ENCODE results near the gene DOCK6. TPM values are rescaled to one million over a fixed set of nuclear protein-coding genes. Genes with fewer than 3 reads are reported as not detected.

DOCK6 gene
- total RNA-seq, 1 experiment from 2014 or later: 19.4 TPM

GRCh38 chr19:11232555-11232954 is 29.8 kb downstream of the DOCK6 start:
- no peaks in the 10 kb centered on the region for H3K9me3 ChIP-seq (ENCODE audit: control insufficient read depth, insufficient read depth, low read depth, low read length)

GRCh38 chr19:11230621-11231386 is 31.5 kb downstream of the DOCK6 start:
- no peak for TF ChIP-seq SIN3A (IDR thresholded peaks at IDR 0.05; ENCODE audit: borderline replicate concordance, insufficient read depth, low read depth, low read length)
- Histone ChIP-seq H3K4me3 (ENCODE audit: low read depth in 2 of 2, low read length in 2 of 2) (no peak overlapping the region), H3K4me1 (ENCODE audit: control insufficient read depth, insufficient read depth, low read length) (no peaks in the 10 kb centered on the region), H3K9me3 (ENCODE audit: control insufficient read depth, insufficient read depth, low read depth, low read length) (no peaks in the 10 kb centered on the region), H3K27me3 (ENCODE audit: control insufficient read depth, insufficient read depth, low read length) (no peaks in the 10 kb centered on the region), H3K27ac (ENCODE audit: low read length) (no peak overlapping the region), H3K36me3 (ENCODE audit: control insufficient read depth, insufficient read depth, low read length) (no peaks in the 10 kb centered on the region)
- intact Hi-C loops (cut with micrococcal nuclease; ENCODE audit: unreplicated experiment): no loop called here
- ChIA-PET CTCF (no interaction called here), POLR2A (no interaction called here)
- no TSS peak for BruUV-seq (replicated peaks)
- ATAC-seq (no peak), DNase-seq (ENCODE audit: low read depth, low spot score) (no peak)
- in situ Hi-C loops (cut with HindIII; ENCODE audit: low pct_unique_long_range_greater_than_20kb, low sequenced_read_pairs): no loop called here

More at GRCh38 chr19:11232555-11232954, 29.8 kb downstream of the DOCK6 start:
- no peaks in the 10 kb centered on the region for H3K4me1 ChIP-seq (ENCODE audit: control insufficient read depth, insufficient read depth, low read length)
- intact Hi-C loops (cut with micrococcal nuclease; ENCODE audit: unreplicated experiment): no loop called here
- H3K27ac ChIP-seq (ENCODE audit: low read length): no peak overlapping the region
- no peak for DNase-seq (ENCODE audit: low read depth, low spot score)
- no peak for TF ChIP-seq SIN3A (IDR thresholded peaks at IDR 0.05; ENCODE audit: borderline replicate concordance, insufficient read depth, low read depth, low read length)
- no peak for TF ChIP-seq CTCF (IDR thresholded peaks at IDR 0.05)
- no peak for TF ChIP-seq POLR2AphosphoS5 (IDR thresholded peaks at IDR 0.05; ENCODE audit: low read depth, low read length)
- TF ChIP-seq TCF7L2 (IDR thresholded peaks at IDR 0.05; ENCODE audit: low read depth, low read length): no peak
- TF ChIP-seq, protein P1, sequence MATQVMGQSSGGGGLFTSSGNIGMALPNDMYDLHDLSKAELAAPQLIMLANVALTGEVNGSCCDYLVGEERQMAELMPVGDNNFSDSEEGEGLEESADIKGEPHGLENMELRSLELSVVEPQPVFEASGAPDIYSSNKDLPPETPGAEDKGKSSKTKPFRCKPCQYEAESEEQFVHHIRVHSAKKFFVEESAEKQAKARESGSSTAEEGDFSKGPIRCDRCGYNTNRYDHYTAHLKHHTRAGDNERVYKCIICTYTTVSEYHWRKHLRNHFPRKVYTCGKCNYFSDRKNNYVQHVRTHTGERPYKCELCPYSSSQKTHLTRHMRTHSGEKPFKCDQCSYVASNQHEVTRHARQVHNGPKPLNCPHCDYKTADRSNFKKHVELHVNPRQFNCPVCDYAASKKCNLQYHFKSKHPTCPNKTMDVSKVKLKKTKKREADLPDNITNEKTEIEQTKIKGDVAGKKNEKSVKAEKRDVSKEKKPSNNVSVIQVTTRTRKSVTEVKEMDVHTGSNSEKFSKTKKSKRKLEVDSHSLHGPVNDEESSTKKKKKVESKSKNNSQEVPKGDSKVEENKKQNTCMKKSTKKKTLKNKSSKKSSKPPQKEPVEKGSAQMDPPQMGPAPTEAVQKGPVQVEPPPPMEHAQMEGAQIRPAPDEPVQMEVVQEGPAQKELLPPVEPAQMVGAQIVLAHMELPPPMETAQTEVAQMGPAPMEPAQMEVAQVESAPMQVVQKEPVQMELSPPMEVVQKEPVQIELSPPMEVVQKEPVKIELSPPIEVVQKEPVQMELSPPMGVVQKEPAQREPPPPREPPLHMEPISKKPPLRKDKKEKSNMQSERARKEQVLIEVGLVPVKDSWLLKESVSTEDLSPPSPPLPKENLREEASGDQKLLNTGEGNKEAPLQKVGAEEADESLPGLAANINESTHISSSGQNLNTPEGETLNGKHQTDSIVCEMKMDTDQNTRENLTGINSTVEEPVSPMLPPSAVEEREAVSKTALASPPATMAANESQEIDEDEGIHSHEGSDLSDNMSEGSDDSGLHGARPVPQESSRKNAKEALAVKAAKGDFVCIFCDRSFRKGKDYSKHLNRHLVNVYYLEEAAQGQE (IDR thresholded peaks at IDR 0.05; ENCODE audit: insufficient read depth in 1 of 2, low read depth in 2 of 2, low read length in 1 of 2): no peak
- H3K27me3 ChIP-seq (ENCODE audit: control insufficient read depth, insufficient read depth, low read length): no peaks in the 10 kb centered on the region
- no peak overlapping the region for H3K4me3 ChIP-seq (ENCODE audit: low read depth in 2 of 2, low read length in 2 of 2)
- BruUV-seq (replicated peaks): no TSS peak
- no peaks in the 10 kb centered on the region for H3K36me3 ChIP-seq (ENCODE audit: control insufficient read depth, insufficient read depth, low read length)
- in situ Hi-C loops (cut with HindIII; ENCODE audit: low pct_unique_long_range_greater_than_20kb, low sequenced_read_pairs): no loop called here
- ChIA-PET CTCF (no interaction called here), POLR2A (no interaction called here)
- no peak for ATAC-seq

DNA sequence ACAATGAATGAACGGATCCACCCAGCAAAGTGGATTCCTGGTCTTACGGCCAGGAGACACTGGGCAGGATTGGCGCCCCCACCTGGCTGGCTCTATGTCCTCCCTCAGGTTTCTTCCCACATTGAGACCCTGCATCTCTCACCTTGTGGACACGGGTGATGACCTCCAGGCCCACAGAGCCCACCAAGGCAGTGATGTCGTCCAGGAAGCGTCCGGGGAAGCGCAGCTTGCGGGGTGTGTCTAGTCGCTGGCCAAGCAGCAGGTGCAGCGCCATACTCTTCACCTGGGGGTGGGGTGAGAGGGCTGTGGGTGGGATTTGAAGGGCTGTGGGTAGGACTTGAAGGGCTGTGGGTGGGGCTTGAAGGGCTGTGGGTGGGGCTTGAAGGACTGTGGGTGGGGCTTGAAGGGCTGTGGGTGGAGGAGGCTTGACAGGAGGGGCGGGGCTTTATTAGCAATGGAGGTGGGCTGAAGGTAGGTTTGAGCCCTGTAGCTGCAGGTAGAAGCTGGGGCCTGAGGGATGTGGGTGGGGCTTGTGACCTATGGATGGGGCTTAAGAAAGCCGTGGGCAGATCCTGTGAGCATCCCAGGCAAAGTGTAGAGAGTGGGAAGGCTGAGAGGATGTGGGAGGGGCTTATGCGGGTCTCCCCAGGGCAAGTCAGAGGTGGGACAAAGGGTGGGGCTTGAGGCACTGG is 35.0 kb downstream of the DOCK6 start:
- no TSS peak for BruUV-seq (replicated peaks)

More for the DNA sequence above, 35.0 kb downstream of the DOCK6 start:
- ATAC-seq: peak; percentile 61
- intact Hi-C loops (cut with micrococcal nuclease; ENCODE audit: unreplicated experiment): no loop called here
- Histone ChIP-seq H3K4me3 (ENCODE audit: low read depth in 2 of 2, low read length in 2 of 2) (no peak overlapping the region), H3K27ac (ENCODE audit: low read length) (no peak overlapping the region), H3K27me3 (ENCODE audit: control insufficient read depth, insufficient read depth, low read length) (no peaks in the 10 kb centered on the region), H3K9me3 (ENCODE audit: control insufficient read depth, insufficient read depth, low read depth, low read length) (no peaks in the 10 kb centered on the region), H3K4me1 (ENCODE audit: control insufficient read depth, insufficient read depth, low read length) (no peaks in the 10 kb centered on the region), H3K36me3 (ENCODE audit: control insufficient read depth, insufficient read depth, low read length) (no peaks in the 10 kb centered on the region)
- in situ Hi-C loops (cut with HindIII; ENCODE audit: low pct_unique_long_range_greater_than_20kb, low sequenced_read_pairs): no loop called here
- no peak for DNase-seq (ENCODE audit: low read depth, low spot score)
- ChIA-PET CTCF (no interaction called here), POLR2A (no interaction called here)
- no peak for TF ChIP-seq TCF7L2 (IDR thresholded peaks at IDR 0.05; ENCODE audit: low read depth, low read length)
- TF ChIP-seq POLR2AphosphoS5 (IDR thresholded peaks at IDR 0.05; ENCODE audit: low read depth, low read length): no peak
- TF ChIP-seq SIN3A (IDR thresholded peaks at IDR 0.05; ENCODE audit: borderline replicate concordance, insufficient read depth, low read depth, low read length): no peak
- TF ChIP-seq, protein P1 (IDR thresholded peaks at IDR 0.05; ENCODE audit: insufficient read depth in 1 of 2, low read depth in 2 of 2, low read length in 1 of 2): no peak
- no peak for TF ChIP-seq CTCF (IDR thresholded peaks at IDR 0.05)
